C4-2B (cell line): ENCODE results near the gene RFTN1.

ENCODE experiments used
- H3K27ac ChIP-seq: fragments of 450-650 bp; 2 replicates; pipeline ENCODE4 v1.5.1; 2017
- CTCF ChIP-seq: fragments of 450-650 bp; conservative IDR thresholded peaks from 2 replicates; pipeline ENCODE4 v1.5.1; 2017; ENCODE audit warnings: mild to moderate bottlenecking
- ZFX ChIP-seq: fragments of 450-650 bp; IDR thresholded peaks from 2 replicates; pipeline ENCODE4 v1.6.1; 2017

RFTN1 gene

DNA sequence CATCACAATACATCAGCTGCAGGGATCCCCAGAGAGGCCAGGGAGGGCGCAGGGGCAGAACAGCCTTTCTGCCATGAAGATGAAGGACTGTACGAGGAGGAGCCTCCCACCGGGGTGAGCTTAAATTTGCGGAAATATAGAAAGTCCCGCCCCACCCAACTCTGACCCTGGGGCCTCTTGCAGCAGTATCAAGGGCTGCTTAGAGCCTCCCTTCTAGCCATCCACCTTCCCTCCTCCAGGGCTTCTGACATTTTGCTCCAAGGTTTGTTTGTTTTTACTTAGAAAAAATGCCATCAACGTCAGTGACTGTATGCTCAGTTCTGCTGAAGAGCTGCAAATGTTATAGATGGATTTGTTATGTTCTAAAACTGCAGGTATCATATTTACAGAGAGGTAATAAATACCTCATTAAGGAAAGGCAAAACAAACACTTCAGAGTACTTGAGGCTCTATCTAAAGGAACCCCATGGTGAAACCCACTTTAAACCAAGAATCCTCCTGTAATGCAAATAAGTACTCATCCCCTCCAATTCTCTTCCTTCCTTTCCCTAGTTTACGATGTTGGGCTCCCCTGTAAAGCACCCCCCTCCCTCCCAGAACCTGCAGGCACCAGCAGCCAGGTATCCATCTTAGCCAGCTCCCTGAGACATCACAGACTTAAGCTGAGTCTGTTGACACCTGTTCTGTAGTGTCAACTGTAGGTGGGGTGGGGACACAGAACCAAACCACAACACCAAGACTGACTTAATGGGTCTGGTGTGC, 30.5 kb downstream of the RFTN1 start:
- no peak overlapping the region for H3K27ac ChIP-seq
- no peak for TF ChIP-seq ZFX
- TF ChIP-seq CTCF, result no peak

GRCh38 chr3:16482194-16482769, 31.2 kb downstream of the RFTN1 start:
- H3K27ac ChIP-seq, result no peak overlapping the region

GRCh38 chr3:16481546-16481897, 32.0 kb downstream of the RFTN1 start:
- H3K27ac ChIP-seq, result no peak overlapping the region
- TF ChIP-seq ZFX, result no peak
- no peak for TF ChIP-seq CTCF

More at GRCh38 chr3:16482194-16482769, 31.2 kb downstream of the RFTN1 start:
- TF ChIP-seq CTCF (no peak), ZFX (no peak)

- no peak for TF ChIP-seq ZFX
- no peak for TF ChIP-seq CTCF
- H3K27ac ChIP-seq, result no peak overlapping the region
Measured at GRCh38 chr3:16480861-16481545, 32.5 kb downstream of the RFTN1 start.

- no peak for TF ChIP-seq ZFX
- TF ChIP-seq CTCF, result no peak
- H3K27ac ChIP-seq, result no peak overlapping the region
Measured at GRCh38 chr3:16478516-16478915, 35.0 kb downstream of the RFTN1 start.

- no peak for TF ChIP-seq ZFX
- no peak for TF ChIP-seq CTCF
- H3K27ac ChIP-seq, result no peak overlapping the region
Measured at GRCh38 chr3:16477521-16477920, 36.0 kb downstream of the RFTN1 start.

GRCh38 chr3:16477056-16477455, 36.4 kb downstream of the RFTN1 start:
- no peak overlapping the region for H3K27ac ChIP-seq
- TF ChIP-seq ZFX (no peak), CTCF (no peak)
